GM10266 (cell line): ENCODE results near the gene PRDX6.

Experiments
- DNase-seq: peaks from one replicate; pipeline ENCODE4 v3.0.0; 2012; ENCODE audit errors: extremely low spot score
- TF ChIP-seq, protein P1 (sequence below): IDR thresholded peaks from 2 replicates; pipeline ENCODE4 v1.5.1; 2012; ENCODE audit warnings: mild to moderate bottlenecking, low read depth; ENCODE audit not compliant: control insufficient read depth, insufficient read depth; ENCODE audit errors: missing control alignments

Gene PRDX6

DNA sequence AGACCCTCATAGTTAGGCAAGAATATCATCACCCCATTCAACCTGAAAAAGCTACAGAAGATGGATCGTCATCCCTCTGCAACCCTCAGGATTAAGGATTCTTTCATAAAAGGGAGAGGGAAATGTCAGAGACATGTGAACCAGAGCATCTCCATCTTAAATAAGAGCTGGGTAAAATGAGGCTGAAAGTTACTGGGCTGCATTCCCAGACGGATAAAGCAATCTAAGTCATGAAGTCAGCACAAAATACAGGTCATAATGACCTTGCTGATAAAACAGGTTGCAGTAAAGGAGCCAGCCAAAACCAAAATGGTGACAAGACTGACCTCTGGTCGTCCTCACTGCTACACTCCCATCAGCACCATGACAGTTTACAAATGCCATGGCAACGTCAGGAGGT lies 22.6 kb downstream of the PRDX6 start:
- no peak for DNase-seq
- TF ChIP-seq, protein P1, sequence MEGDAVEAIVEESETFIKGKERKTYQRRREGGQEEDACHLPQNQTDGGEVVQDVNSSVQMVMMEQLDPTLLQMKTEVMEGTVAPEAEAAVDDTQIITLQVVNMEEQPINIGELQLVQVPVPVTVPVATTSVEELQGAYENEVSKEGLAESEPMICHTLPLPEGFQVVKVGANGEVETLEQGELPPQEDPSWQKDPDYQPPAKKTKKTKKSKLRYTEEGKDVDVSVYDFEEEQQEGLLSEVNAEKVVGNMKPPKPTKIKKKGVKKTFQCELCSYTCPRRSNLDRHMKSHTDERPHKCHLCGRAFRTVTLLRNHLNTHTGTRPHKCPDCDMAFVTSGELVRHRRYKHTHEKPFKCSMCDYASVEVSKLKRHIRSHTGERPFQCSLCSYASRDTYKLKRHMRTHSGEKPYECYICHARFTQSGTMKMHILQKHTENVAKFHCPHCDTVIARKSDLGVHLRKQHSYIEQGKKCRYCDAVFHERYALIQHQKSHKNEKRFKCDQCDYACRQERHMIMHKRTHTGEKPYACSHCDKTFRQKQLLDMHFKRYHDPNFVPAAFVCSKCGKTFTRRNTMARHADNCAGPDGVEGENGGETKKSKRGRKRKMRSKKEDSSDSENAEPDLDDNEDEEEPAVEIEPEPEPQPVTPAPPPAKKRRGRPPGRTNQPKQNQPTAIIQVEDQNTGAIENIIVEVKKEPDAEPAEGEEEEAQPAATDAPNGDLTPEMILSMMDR = no peak

GRCh38 chr1:173502104-173502503 lies 25.0 kb downstream of the PRDX6 start:
- TF ChIP-seq, protein P1 = no peak
- DNase-seq = no peak

- DNase-seq = no peak
- TF ChIP-seq, protein P1 = no peak
Observed at GRCh38 chr1:173503391-173503790, 26.3 kb downstream of the PRDX6 start.

DNA sequence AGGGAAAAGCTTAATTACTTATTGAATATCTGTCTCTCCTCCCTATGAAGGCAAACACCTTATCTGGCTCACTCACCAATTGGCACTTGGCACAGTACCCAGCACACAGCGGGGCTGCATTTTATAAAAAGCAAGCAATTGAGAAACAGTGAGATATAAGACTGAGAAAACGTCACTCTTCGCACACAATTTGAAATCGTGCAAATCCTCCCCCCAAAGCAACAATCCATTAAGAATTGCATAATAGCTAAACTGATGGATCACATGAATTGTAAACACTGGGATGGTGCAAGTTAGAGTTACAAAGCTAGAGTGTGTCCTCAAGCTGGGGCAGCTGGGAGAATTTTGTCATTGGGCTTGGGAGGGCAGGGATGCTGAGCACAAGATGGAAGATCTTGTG lies 27.1 kb downstream of the PRDX6 start:
- TF ChIP-seq, protein P1 = no peak
- no peak for DNase-seq

- DNase-seq = no peak
- TF ChIP-seq, protein P1 = no peak
Observed at GRCh38 chr1:173505391-173505790, 28.3 kb downstream of the PRDX6 start.

DNA sequence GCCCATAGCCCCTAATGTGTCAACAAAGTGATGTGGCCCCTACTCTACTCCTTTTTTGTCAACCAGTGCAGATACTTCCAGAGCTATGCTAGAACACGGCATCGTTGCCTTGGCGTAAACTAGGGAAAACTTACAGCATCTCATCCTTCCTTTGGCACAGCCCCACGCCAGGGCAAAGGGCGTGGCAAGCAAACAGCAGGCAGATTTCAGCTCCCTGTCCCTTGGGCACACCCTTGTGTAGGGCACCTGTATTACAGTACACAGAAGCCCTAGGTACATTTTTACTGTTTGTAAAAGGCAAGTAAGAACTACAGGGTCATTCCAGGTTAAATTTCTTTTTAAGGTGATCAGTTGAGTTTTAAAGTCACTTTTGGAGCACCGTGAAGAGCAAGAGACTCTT lies 29.3 kb downstream of the PRDX6 start:
- DNase-seq = no peak
- TF ChIP-seq, protein P1 = no peak

GRCh38 chr1:173507205-173507846 lies 30.2 kb downstream of the PRDX6 start:
- no peak for DNase-seq
- TF ChIP-seq, protein P1 = no peak
